GM12878 (cell line): ENCODE results near the gene CACNA1I.

Source experiments
- BHLHE40 ChIP-seq, 2 experiments: fragments of 450-650 bp in 1 of 2; IDR thresholded peaks; 2 replicates each; pipeline ENCODE4 v1.6.1; 2011 to 2017; ENCODE audit warnings: low read depth in 2 of 2, borderline replicate concordance in 1 of 2, improper control_type of control experiment in 1 of 2, low read length in 1 of 2, mild to moderate bottlenecking in 1 of 2
- CEBPB ChIP-seq, 2 experiments: fragments of 150-350 bp in 1 of 2; IDR thresholded peaks; 2 replicates each; pipeline ENCODE4 v1.6.1; 2012 to 2014; ENCODE audit warnings: low read depth in 2 of 2, low read length in 2 of 2, borderline replicate concordance in 1 of 2, inconsistent platforms in 1 of 2
- IKZF1 ChIP-seq: fragments of 450-650 bp; conservative IDR thresholded peaks from 2 replicates; pipeline ENCODE4 v1.6.1; 2017; ENCODE audit warnings: antibody characterized with exemption, mild to moderate bottlenecking
- JUND ChIP-seq: IDR thresholded peaks from 2 replicates; pipeline ENCODE4 v1.6.1; 2012; ENCODE audit warnings: low read depth, mild to moderate bottlenecking, low read length, improper control_type of control experiment, moderate library complexity
- NBN ChIP-seq: fragments of 450-650 bp; IDR thresholded peaks from 2 replicates; pipeline ENCODE4 v1.6.1; 2016
- PAX5 ChIP-seq: IDR thresholded peaks from 2 replicates; pipeline ENCODE4 v1.6.1; 2011; ENCODE audit warnings: low read depth, low read length, borderline replicate concordance
- RCOR1 ChIP-seq: conservative IDR thresholded peaks from 2 replicates; pipeline ENCODE4 v1.6.1; 2012; ENCODE audit warnings: low read depth, low read length, improper control_type of control experiment
- SIN3A ChIP-seq: IDR thresholded peaks from 2 replicates; pipeline ENCODE4 v1.6.1; 2012; ENCODE audit warnings: low read depth, low read length, improper control_type of control experiment
- TF ChIP-seq, protein P1 (sequence below): IDR thresholded peaks from 2 replicates; pipeline ENCODE4 v1.6.1; 2011; ENCODE audit warnings: borderline replicate concordance, low read depth, mild to moderate bottlenecking, moderate library complexity, low read length; ENCODE audit not compliant: insufficient read depth, poor library complexity, severe bottlenecking
- TF ChIP-seq, protein P2 (sequence below): IDR thresholded peaks from 2 replicates; pipeline ENCODE4 v1.6.1; 2012; ENCODE audit warnings: mild to moderate bottlenecking, low read depth, low read length
- TF ChIP-seq, protein P3 (sequence below), 3 experiments: IDR thresholded peaks in 2 of 3; conservative IDR thresholded peaks in 1 of 3; 2 replicates each; pipeline ENCODE4 v1.5.1; 2011; ENCODE audit warnings: low read depth in 3 of 3, low read length in 3 of 3, mild to moderate bottlenecking in 3 of 3, control low read depth in 2 of 3, moderate library complexity in 2 of 3, inconsistent platforms in 1 of 3, mixed read lengths in 1 of 3; ENCODE audit not compliant: control insufficient read depth in 2 of 3, insufficient read depth in 1 of 3; ENCODE audit errors: extremely low read depth in 1 of 3

DNA sequence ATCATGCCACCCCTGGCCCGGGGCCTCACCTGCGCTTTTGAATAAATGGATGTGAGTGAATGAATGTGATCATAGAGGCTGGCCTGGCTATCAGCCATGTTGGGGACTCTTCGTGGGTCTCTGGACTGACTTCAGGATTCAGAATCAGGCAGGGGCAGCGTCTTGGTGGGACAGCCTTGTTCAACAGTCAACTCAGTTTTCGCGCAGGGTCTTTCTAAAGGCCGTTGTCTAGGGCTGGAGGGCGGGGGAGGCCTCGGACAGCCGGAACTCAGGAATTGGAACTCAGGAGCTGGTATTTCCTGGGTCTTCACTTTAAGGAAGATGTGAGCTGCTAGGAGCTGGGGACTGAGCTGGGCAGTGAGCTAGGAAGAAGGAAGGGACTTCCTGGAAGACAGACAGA, 146.0 kb downstream of the CACNA1I start:
- no peak for TF ChIP-seq NBN
- TF ChIP-seq, protein P1, sequence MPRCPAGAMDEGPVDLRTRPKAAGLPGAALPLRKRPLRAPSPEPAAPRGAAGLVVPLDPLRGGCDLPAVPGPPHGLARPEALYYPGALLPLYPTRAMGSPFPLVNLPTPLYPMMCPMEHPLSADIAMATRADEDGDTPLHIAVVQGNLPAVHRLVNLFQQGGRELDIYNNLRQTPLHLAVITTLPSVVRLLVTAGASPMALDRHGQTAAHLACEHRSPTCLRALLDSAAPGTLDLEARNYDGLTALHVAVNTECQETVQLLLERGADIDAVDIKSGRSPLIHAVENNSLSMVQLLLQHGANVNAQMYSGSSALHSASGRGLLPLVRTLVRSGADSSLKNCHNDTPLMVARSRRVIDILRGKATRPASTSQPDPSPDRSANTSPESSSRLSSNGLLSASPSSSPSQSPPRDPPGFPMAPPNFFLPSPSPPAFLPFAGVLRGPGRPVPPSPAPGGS, result no peak
- no peak for TF ChIP-seq JUND
- no peak for TF ChIP-seq PAX5
- TF ChIP-seq, protein P2, sequence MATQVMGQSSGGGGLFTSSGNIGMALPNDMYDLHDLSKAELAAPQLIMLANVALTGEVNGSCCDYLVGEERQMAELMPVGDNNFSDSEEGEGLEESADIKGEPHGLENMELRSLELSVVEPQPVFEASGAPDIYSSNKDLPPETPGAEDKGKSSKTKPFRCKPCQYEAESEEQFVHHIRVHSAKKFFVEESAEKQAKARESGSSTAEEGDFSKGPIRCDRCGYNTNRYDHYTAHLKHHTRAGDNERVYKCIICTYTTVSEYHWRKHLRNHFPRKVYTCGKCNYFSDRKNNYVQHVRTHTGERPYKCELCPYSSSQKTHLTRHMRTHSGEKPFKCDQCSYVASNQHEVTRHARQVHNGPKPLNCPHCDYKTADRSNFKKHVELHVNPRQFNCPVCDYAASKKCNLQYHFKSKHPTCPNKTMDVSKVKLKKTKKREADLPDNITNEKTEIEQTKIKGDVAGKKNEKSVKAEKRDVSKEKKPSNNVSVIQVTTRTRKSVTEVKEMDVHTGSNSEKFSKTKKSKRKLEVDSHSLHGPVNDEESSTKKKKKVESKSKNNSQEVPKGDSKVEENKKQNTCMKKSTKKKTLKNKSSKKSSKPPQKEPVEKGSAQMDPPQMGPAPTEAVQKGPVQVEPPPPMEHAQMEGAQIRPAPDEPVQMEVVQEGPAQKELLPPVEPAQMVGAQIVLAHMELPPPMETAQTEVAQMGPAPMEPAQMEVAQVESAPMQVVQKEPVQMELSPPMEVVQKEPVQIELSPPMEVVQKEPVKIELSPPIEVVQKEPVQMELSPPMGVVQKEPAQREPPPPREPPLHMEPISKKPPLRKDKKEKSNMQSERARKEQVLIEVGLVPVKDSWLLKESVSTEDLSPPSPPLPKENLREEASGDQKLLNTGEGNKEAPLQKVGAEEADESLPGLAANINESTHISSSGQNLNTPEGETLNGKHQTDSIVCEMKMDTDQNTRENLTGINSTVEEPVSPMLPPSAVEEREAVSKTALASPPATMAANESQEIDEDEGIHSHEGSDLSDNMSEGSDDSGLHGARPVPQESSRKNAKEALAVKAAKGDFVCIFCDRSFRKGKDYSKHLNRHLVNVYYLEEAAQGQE, result no peak
- TF ChIP-seq, protein P3, sequence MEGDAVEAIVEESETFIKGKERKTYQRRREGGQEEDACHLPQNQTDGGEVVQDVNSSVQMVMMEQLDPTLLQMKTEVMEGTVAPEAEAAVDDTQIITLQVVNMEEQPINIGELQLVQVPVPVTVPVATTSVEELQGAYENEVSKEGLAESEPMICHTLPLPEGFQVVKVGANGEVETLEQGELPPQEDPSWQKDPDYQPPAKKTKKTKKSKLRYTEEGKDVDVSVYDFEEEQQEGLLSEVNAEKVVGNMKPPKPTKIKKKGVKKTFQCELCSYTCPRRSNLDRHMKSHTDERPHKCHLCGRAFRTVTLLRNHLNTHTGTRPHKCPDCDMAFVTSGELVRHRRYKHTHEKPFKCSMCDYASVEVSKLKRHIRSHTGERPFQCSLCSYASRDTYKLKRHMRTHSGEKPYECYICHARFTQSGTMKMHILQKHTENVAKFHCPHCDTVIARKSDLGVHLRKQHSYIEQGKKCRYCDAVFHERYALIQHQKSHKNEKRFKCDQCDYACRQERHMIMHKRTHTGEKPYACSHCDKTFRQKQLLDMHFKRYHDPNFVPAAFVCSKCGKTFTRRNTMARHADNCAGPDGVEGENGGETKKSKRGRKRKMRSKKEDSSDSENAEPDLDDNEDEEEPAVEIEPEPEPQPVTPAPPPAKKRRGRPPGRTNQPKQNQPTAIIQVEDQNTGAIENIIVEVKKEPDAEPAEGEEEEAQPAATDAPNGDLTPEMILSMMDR (IDR thresholded peaks at IDR 0.05 in 2 of 3, conservative IDR thresholded peaks at IDR 0.05 in 1 of 3; ENCODE audit: control insufficient read depth in 2 of 3, extremely low read depth in 1 of 3, insufficient read depth in 1 of 3, low read depth in 3 of 3, low read length in 3 of 3), result no peak
- TF ChIP-seq IKZF1, result no peak
- no peak for TF ChIP-seq CEBPB (IDR thresholded peaks at IDR 0.05; ENCODE audit: borderline replicate concordance in 1 of 2, low read depth in 2 of 2, low read length in 2 of 2)
- no peak for TF ChIP-seq BHLHE40 (IDR thresholded peaks at IDR 0.05; ENCODE audit: borderline replicate concordance in 1 of 2, low read depth in 2 of 2, low read length in 1 of 2)
- no peak for TF ChIP-seq SIN3A
- TF ChIP-seq RCOR1, result no peak
